ENCODE data around the gene TMEM232.
"Not testable (repeated sequence)": the region's sequence is repeated elsewhere in the genome, so short reads cannot be mapped to it uniquely, and the experiment has no call there.

Gene TMEM232

GRCh38 chr5:110536120-110537115, 190.1 kb downstream of the TMEM232 start:
- Histone ChIP-seq H3K4me1 (ENCODE audit: control insufficient read depth, insufficient read depth, low read length) (no peaks in the 10 kb centered on the region), H3K36me3 (ENCODE audit: control insufficient read depth, insufficient read depth, low read length) (no peaks in the 10 kb centered on the region), H3K9me3 (ENCODE audit: control insufficient read depth, low read length) (no peaks in the 10 kb centered on the region), H3K4me3 (ENCODE audit: insufficient read depth, low read depth, low read length) (no peak overlapping the region), H3K27me3 (ENCODE audit: control insufficient read depth, insufficient read depth, low read length, poor library complexity, severe bottlenecking) (no peaks in the 10 kb centered on the region), H3K27ac (ENCODE audit: insufficient read depth, low read depth, low read length, poor library complexity, severe bottlenecking) (no peak overlapping the region)
- WGBS, 2 experiments, result 48 to 52% methylated on average over 6 of the region's 6 CpGs

GRCh38 chr5:110535146-110535545, 191.3 kb downstream of the TMEM232 start:
- H3K4me3 ChIP-seq (ENCODE audit: insufficient read depth, low read depth, low read length); H3K4me1 ChIP-seq (ENCODE audit: control insufficient read depth, insufficient read depth, low read length); H3K27me3 ChIP-seq (ENCODE audit: control insufficient read depth, insufficient read depth, low read length, poor library complexity, severe bottlenecking); H3K9me3 ChIP-seq (ENCODE audit: control insufficient read depth, low read length); H3K36me3 ChIP-seq (ENCODE audit: control insufficient read depth, insufficient read depth, low read length); H3K27ac ChIP-seq (ENCODE audit: insufficient read depth, low read depth, low read length, poor library complexity, severe bottlenecking): not testable (repeated sequence)
- WGBS, 2 experiments, result 76 to 81% methylated on average over 5 of the region's 7 CpGs

GRCh38 chr5:110525762-110526161, 200.7 kb downstream of the TMEM232 start:
- Histone ChIP-seq H3K4me1 (ENCODE audit: control insufficient read depth, insufficient read depth, low read length) (no peaks in the 10 kb centered on the region), H3K9me3 (ENCODE audit: control insufficient read depth, low read length) (no peaks in the 10 kb centered on the region), H3K4me3 (ENCODE audit: insufficient read depth, low read depth, low read length) (no peak overlapping the region), H3K36me3 (ENCODE audit: control insufficient read depth, insufficient read depth, low read length) (no peaks in the 10 kb centered on the region), H3K27me3 (ENCODE audit: control insufficient read depth, insufficient read depth, low read length, poor library complexity, severe bottlenecking) (no peaks in the 10 kb centered on the region), H3K27ac (ENCODE audit: insufficient read depth, low read depth, low read length, poor library complexity, severe bottlenecking) (no peak overlapping the region)
- WGBS, 2 experiments, result 100% methylated on average over 1 of the region's 1 CpG; no CpG with 5 or more reads in 1 of the 2 experiments

- no peaks in the 10 kb centered on the region for H3K9me3 ChIP-seq (ENCODE audit: control insufficient read depth, low read length)
- no peaks in the 10 kb centered on the region for H3K36me3 ChIP-seq (ENCODE audit: control insufficient read depth, insufficient read depth, low read length)
- peaks cover 11% of the 10 kb centered on the region for H3K4me1 ChIP-seq (ENCODE audit: control insufficient read depth, insufficient read depth, low read length)
- no peak overlapping the region for H3K27ac ChIP-seq (ENCODE audit: insufficient read depth, low read depth, low read length, poor library complexity, severe bottlenecking)
- H3K4me3 ChIP-seq (ENCODE audit: insufficient read depth, low read depth, low read length), result no peak overlapping the region
- no peaks in the 10 kb centered on the region for H3K27me3 ChIP-seq (ENCODE audit: control insufficient read depth, insufficient read depth, low read length, poor library complexity, severe bottlenecking)
Observed at GRCh38 chr5:110517396-110517795, 209.1 kb downstream of the TMEM232 start.

GRCh38 chr5:110514030-110514429, 212.4 kb downstream of the TMEM232 start:
- Histone ChIP-seq H3K9me3 (ENCODE audit: control insufficient read depth, low read length) (no peaks in the 10 kb centered on the region), H3K36me3 (ENCODE audit: control insufficient read depth, insufficient read depth, low read length) (no peaks in the 10 kb centered on the region), H3K4me3 (ENCODE audit: insufficient read depth, low read depth, low read length) (no peak overlapping the region), H3K27ac (ENCODE audit: insufficient read depth, low read depth, low read length, poor library complexity, severe bottlenecking) (no peak overlapping the region), H3K27me3 (ENCODE audit: control insufficient read depth, insufficient read depth, low read length, poor library complexity, severe bottlenecking) (no peaks in the 10 kb centered on the region), H3K4me1 (ENCODE audit: control insufficient read depth, insufficient read depth, low read length) (peaks cover 11% of the 10 kb centered on the region)
- 94 to 100% methylated on average over 1 to 2 of the region's 2 CpGs for WGBS, 2 experiments

GRCh38 chr5:110512266-110512665, 214.2 kb downstream of the TMEM232 start:
- Histone ChIP-seq H3K36me3 (ENCODE audit: control insufficient read depth, insufficient read depth, low read length) (no peaks in the 10 kb centered on the region), H3K27me3 (ENCODE audit: control insufficient read depth, insufficient read depth, low read length, poor library complexity, severe bottlenecking) (no peaks in the 10 kb centered on the region), H3K9me3 (ENCODE audit: control insufficient read depth, low read length) (no peaks in the 10 kb centered on the region), H3K4me3 (ENCODE audit: insufficient read depth, low read depth, low read length) (no peak overlapping the region), H3K27ac (ENCODE audit: insufficient read depth, low read depth, low read length, poor library complexity, severe bottlenecking) (no peak overlapping the region), H3K4me1 (ENCODE audit: control insufficient read depth, insufficient read depth, low read length) (peaks cover under 1% of the 10 kb centered on the region)
- WGBS, 2 experiments, result 90 to 93% methylated on average over 4 of the region's 4 CpGs

- Histone ChIP-seq H3K4me1 (ENCODE audit: control insufficient read depth, insufficient read depth, low read length) (no peaks in the 10 kb centered on the region), H3K4me3 (ENCODE audit: insufficient read depth, low read depth, low read length) (no peak overlapping the region), H3K9me3 (ENCODE audit: control insufficient read depth, low read length) (no peaks in the 10 kb centered on the region), H3K27ac (ENCODE audit: insufficient read depth, low read depth, low read length, poor library complexity, severe bottlenecking) (no peak overlapping the region), H3K36me3 (ENCODE audit: control insufficient read depth, insufficient read depth, low read length) (no peaks in the 10 kb centered on the region), H3K27me3 (ENCODE audit: control insufficient read depth, insufficient read depth, low read length, poor library complexity, severe bottlenecking) (no peaks in the 10 kb centered on the region)
Observed at GRCh38 chr5:110510146-110510545, 216.3 kb downstream of the TMEM232 start.

- no peak overlapping the region for H3K4me3 ChIP-seq (ENCODE audit: insufficient read depth, low read depth, low read length)
- H3K4me1 ChIP-seq (ENCODE audit: control insufficient read depth, insufficient read depth, low read length), result no peaks in the 10 kb centered on the region
- no peaks in the 10 kb centered on the region for H3K9me3 ChIP-seq (ENCODE audit: control insufficient read depth, low read length)
- 90 to 100% methylated on average over 1 of the region's 2 CpGs for WGBS, 2 experiments
- H3K27ac ChIP-seq (ENCODE audit: insufficient read depth, low read depth, low read length, poor library complexity, severe bottlenecking), result no peak overlapping the region
- no peaks in the 10 kb centered on the region for H3K36me3 ChIP-seq (ENCODE audit: control insufficient read depth, insufficient read depth, low read length)
- H3K27me3 ChIP-seq (ENCODE audit: control insufficient read depth, insufficient read depth, low read length, poor library complexity, severe bottlenecking), result no peaks in the 10 kb centered on the region
Observed at GRCh38 chr5:110507972-110508371, 218.5 kb downstream of the TMEM232 start.

GRCh38 chr5:110506378-110506777, 220.1 kb downstream of the TMEM232 start:
- H3K27ac ChIP-seq (ENCODE audit: insufficient read depth, low read depth, low read length, poor library complexity, severe bottlenecking), result no peak overlapping the region
- no peaks in the 10 kb centered on the region for H3K36me3 ChIP-seq (ENCODE audit: control insufficient read depth, insufficient read depth, low read length)
- H3K9me3 ChIP-seq (ENCODE audit: control insufficient read depth, low read length), result no peaks in the 10 kb centered on the region
- H3K27me3 ChIP-seq (ENCODE audit: control insufficient read depth, insufficient read depth, low read length, poor library complexity, severe bottlenecking), result no peaks in the 10 kb centered on the region
- H3K4me1 ChIP-seq (ENCODE audit: control insufficient read depth, insufficient read depth, low read length), result no peaks in the 10 kb centered on the region
- H3K4me3 ChIP-seq (ENCODE audit: insufficient read depth, low read depth, low read length), result no peak overlapping the region

GRCh38 chr5:110496276-110496675, 230.2 kb downstream of the TMEM232 start:
- Histone ChIP-seq H3K4me1 (ENCODE audit: control insufficient read depth, insufficient read depth, low read length) (no peaks in the 10 kb centered on the region), H3K36me3 (ENCODE audit: control insufficient read depth, insufficient read depth, low read length) (no peaks in the 10 kb centered on the region), H3K9me3 (ENCODE audit: control insufficient read depth, low read length) (no peaks in the 10 kb centered on the region), H3K27ac (ENCODE audit: insufficient read depth, low read depth, low read length, poor library complexity, severe bottlenecking) (no peak overlapping the region), H3K27me3 (ENCODE audit: control insufficient read depth, insufficient read depth, low read length, poor library complexity, severe bottlenecking) (no peaks in the 10 kb centered on the region), H3K4me3 (ENCODE audit: insufficient read depth, low read depth, low read length) (no peak overlapping the region)
- WGBS, 2 experiments, result 100% methylated on average over 1 to 3 of the region's 4 CpGs

All from ectodermal cell (in vitro differentiated cells).